Measurements from ENCODE around the gene HOXA3. TPM values are rescaled to one million over a fixed set of nuclear protein-coding genes. Genes with fewer than 3 reads are reported as not detected.

The HOXA3 gene
- total and polyA plus RNA-seq, 2 of the 13 experiments (the other 11 are each of a cell fraction or from before 2014, with no cell fraction given): 2.9 to 4.6 TPM

GRCh38 chr7:27095897-27096767, 56.3 kb downstream of the HOXA3 start, which contains the start of gene HOXA1 (continued):
- TF ChIP-seq, protein P1, sequence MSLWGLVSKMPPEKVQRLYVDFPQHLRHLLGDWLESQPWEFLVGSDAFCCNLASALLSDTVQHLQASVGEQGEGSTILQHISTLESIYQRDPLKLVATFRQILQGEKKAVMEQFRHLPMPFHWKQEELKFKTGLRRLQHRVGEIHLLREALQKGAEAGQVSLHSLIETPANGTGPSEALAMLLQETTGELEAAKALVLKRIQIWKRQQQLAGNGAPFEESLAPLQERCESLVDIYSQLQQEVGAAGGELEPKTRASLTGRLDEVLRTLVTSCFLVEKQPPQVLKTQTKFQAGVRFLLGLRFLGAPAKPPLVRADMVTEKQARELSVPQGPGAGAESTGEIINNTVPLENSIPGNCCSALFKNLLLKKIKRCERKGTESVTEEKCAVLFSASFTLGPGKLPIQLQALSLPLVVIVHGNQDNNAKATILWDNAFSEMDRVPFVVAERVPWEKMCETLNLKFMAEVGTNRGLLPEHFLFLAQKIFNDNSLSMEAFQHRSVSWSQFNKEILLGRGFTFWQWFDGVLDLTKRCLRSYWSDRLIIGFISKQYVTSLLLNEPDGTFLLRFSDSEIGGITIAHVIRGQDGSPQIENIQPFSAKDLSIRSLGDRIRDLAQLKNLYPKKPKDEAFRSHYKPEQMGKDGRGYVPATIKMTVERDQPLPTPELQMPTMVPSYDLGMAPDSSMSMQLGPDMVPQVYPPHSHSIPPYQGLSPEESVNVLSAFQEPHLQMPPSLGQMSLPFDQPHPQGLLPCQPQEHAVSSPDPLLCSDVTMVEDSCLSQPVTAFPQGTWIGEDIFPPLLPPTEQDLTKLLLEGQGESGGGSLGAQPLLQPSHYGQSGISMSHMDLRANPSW (CRISPR knock-in tag; IDR thresholded peaks at IDR 0.05; ENCODE audit: borderline replicate concordance): no peak
- TF ChIP-seq, protein P2, sequence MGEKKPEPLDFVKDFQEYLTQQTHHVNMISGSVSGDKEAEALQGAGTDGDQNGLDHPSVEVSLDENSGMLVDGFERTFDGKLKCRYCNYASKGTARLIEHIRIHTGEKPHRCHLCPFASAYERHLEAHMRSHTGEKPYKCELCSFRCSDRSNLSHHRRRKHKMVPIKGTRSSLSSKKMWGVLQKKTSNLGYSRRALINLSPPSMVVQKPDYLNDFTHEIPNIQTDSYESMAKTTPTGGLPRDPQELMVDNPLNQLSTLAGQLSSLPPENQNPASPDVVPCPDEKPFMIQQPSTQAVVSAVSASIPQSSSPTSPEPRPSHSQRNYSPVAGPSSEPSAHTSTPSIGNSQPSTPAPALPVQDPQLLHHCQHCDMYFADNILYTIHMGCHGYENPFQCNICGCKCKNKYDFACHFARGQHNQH (CRISPR knock-in tag; IDR thresholded peaks at IDR 0.05): no peak
- TF ChIP-seq ZFP90 (CRISPR knock-in tag; IDR thresholded peaks at IDR 0.05; ENCODE audit: borderline replicate concordance) (no peak), ZNF17 (CRISPR knock-in tag; IDR thresholded peaks at IDR 0.05) (no peak), PAWR (CRISPR knock-in tag; IDR thresholded peaks at IDR 0.05; ENCODE audit: borderline replicate concordance) (no peak), EED (CRISPR knock-in tag; IDR thresholded peaks at IDR 0.05) (no peak), TAF15 (IDR thresholded peaks at IDR 0.05; ENCODE audit: low read depth, low read length, poor library complexity, severe bottlenecking) (no peak), GPN1 (CRISPR knock-in tag; IDR thresholded peaks at IDR 0.05; ENCODE audit: borderline replicate concordance) (no peak), CREB1 (IDR thresholded peaks at IDR 0.05) (no peak), CREB1 (CRISPR knock-in tag; IDR thresholded peaks at IDR 0.05) (no peak), TP53 (CRISPR knock-in tag; conservative IDR thresholded peaks at IDR 0.05) (no peak), FOXJ3 (CRISPR knock-in tag; IDR thresholded peaks at IDR 0.05; ENCODE audit: borderline replicate concordance) (no peak), ZNF776 (CRISPR knock-in tag; IDR thresholded peaks at IDR 0.05) (no peak), CENPT (CRISPR knock-in tag; IDR thresholded peaks at IDR 0.05; ENCODE audit: low read depth) (no peak), ZNF777 (CRISPR knock-in tag; IDR thresholded peaks at IDR 0.05) (peak; percentile 57; the same call in 1 of the 2 replicates), AGO1 (IDR thresholded peaks at IDR 0.05; ENCODE audit: low read depth, low read length, poor library complexity, severe bottlenecking) (peak; percentile 26), SOX6 (IDR thresholded peaks at IDR 0.05) (no peak), SOX6 (CRISPR knock-in tag; IDR thresholded peaks at IDR 0.05) (no peak), ZFAT (CRISPR knock-in tag; conservative IDR thresholded peaks at IDR 0.05) (no peak), MYPOP (CRISPR knock-in tag; IDR thresholded peaks at IDR 0.05) (peak; percentile 40; the same call in 1 of the 2 replicates), SRF (IDR thresholded peaks at IDR 0.05; ENCODE audit: low read depth, low read length) (no peak), CHD2 (IDR thresholded peaks at IDR 0.05; ENCODE audit: low read depth, low read length) (no peak), ZNF260 (CRISPR knock-in tag; IDR thresholded peaks at IDR 0.05; ENCODE audit: borderline replicate concordance, low read depth) (no peak)
- TF ChIP-seq, protein P3, sequence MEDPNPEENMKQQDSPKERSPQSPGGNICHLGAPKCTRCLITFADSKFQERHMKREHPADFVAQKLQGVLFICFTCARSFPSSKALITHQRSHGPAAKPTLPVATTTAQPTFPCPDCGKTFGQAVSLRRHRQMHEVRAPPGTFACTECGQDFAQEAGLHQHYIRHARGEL (CRISPR knock-in tag; IDR thresholded peaks at IDR 0.05): no peak
- TF ChIP-seq, protein P4, sequence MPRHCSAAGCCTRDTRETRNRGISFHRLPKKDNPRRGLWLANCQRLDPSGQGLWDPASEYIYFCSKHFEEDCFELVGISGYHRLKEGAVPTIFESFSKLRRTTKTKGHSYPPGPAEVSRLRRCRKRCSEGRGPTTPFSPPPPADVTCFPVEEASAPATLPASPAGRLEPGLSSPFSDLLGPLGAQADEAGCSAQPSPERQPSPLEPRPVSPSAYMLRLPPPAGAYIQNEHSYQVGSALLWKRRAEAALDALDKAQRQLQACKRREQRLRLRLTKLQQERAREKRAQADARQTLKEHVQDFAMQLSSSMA (CRISPR knock-in tag; IDR thresholded peaks at IDR 0.05): no peak

Measured in HepG2 (cell line).